GM21526 (cell line): ENCODE measurements around the gene EFCAB12.

Source experiments
- ATAC-seq: cut with Tn5 transposase; IDR thresholded peaks from one replicate; pipeline ENCODE4 v1.9.1; 2021; ENCODE audit warnings: moderate library complexity; ENCODE audit not compliant: unreplicated experiment, low FRiP score

EFCAB12 gene

GRCh38 chr3:129446926-129447325, 18.5 kb upstream of the EFCAB12 start:
- ATAC-seq, result no peak

DNA sequence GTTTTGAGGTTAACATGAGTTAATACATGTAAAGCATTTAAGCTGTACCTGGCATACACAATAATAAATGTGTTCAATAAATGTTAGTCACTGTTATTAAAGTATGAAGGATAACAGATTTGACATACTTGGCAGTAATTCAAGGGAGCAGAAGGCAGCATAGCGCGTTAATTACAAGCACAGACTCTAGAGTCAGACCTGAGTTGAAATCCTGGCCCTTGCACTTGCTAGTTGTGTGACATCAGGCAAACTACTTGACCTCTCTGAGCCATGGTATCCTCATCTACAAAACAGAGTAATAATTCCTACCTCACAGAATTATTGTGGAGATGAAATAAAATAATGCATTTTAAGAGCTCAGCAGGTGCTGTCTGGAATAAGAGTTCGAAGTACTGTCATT, 17.0 kb upstream of the EFCAB12 start:
- ATAC-seq, result no peak

DNA sequence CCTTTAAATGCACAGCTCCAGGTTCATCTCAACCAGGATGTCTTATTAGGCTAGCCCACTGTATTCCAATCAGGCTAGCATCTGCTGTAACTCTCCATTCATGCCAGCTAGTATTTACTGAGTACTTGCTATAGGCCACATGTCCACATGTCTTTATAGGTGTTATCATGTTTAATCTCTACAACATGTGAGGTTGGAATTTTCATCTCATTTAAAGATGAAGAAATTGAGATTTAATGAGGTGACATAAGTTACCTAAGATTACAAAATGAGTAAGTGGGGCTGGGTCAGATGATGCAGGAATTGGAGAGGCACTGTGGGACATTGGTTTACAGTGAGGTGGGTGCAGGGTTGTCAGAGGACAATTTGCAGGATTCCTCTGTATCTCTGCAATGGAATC, 14.5 kb upstream of the EFCAB12 start:
- ATAC-seq, result no peak

- ATAC-seq, result no peak
Observed at GRCh38 chr3:129442486-129442885, 14.1 kb upstream of the EFCAB12 start.

- ATAC-seq, result no peak
Observed at GRCh38 chr3:129441782-129442181, 13.3 kb upstream of the EFCAB12 start.

GRCh38 chr3:129441215-129441614, 12.8 kb upstream of the EFCAB12 start:
- no peak for ATAC-seq

GRCh38 chr3:129440618-129441190, 12.3 kb upstream of the EFCAB12 start:
- ATAC-seq, result no peak

- ATAC-seq, result peak; percentile 77
Observed at GRCh38 chr3:129439817-129440617, 11.6 kb upstream of the EFCAB12 start, which contains the start of the genes IFT122 and MBD4. Gene IFT122, plus strand, starts transcription at chr3:129440224. Its CDS starts 107 bp downstream, at chr3:129440331. Gene MBD4, minus strand, starts transcription at chr3:129439948. Its CDS starts 115 bp downstream, at chr3:129439833.

GRCh38 chr3:129439226-129439816, 10.9 kb upstream of the EFCAB12 start:
- ATAC-seq, result peak; percentile 17

DNA sequence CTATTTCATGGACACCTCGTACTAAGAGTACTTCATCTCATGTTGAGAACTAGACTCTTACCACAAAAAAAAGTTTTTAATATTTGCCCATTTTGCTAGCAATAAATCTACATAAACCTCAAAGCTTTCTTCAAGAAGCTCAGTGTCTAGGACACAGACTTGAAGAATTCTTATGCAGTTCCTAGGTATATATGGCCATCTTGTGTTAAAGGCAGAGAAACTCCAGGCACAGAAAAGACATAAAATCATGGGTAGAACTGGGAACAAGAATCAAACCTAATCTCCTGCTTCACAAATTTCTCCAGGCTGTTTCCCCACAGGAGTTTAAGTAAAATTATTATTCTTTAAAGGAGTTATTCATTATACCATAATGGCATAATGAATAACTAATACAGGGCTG, 6.9 kb upstream of the EFCAB12 start:
- ATAC-seq, result no peak

GRCh38 chr3:129434140-129434539, 5.7 kb upstream of the EFCAB12 start:
- no peak for ATAC-seq

DNA sequence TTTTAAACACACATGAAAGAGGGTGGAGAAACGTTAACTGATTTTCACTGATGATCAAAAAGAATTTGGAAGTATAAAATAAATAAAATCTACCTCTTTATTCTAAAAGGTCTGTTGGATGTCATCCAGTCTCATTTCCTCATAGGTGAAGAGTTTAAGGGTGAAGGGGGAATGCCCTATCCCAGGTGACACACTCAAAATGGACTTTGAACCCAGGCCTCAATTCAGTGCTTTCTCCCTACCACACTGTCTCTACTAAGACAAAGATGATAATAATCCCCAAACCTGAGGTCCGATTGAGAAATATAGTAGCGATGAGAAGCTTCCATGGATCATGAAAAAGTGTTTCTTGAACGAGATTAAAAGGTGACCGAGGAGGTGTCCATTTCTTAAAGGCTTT, 5.1 kb upstream of the EFCAB12 start:
- ATAC-seq, result no peak

DNA sequence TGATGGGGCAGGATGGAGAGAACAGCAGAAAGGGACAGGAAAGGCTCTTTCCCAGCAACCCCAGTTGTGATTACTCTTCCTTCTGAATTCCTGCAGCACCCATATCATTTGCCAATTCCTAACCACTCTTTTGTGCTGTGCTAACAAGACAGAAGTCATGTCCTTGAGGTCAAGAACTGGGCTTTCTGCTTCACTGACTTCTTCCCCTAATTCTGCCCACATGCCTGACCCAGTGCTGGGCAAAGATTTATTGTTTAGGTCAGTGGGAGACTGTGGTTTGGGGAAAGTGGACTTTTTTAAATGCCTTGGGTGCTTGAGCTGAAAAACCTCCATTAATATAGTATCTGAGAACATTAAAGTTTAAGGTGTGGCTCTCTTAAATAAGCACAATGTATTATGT, 4.2 kb upstream of the EFCAB12 start:
- ATAC-seq, result no peak

DNA sequence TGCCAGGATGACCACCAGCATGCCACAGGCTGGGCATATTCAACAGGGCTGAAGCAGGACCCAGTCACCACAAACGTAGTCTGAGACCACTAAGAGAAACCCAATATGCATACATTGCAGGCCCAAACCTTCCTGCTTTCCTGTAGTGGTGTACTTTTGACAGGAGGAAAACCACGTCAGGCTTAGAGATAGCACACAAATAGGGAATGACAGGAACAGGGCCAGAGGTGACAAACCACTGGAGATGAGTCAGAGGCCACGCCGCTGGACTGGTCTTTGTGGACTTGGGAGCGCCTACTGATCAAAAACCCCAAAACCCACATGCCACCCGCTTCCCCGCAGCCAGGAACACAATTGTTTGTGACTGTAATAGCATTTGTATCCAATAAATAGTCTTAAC, 3.6 kb upstream of the EFCAB12 start:
- ATAC-seq, result no peak

DNA sequence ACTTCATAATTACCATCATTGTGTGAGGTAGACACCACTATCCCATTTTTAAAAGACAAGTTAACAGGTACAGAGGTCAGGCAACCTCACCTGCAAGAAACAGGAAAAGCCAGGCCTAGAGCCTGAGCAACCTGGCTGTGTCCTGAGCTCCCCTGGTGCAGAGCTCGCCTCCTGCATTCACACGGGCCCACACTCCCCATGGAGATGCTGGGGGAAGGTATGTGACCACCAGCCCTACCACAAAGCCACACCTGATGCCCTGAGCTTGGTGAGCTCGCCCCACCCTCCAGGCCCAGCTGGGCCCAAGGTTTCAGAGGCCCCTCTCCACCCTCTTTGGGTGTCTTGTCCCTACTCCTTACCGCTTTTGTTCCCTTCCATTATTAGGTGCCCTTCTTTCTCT, 1.2 kb upstream of the EFCAB12 start:
- ATAC-seq, result no peak

DNA sequence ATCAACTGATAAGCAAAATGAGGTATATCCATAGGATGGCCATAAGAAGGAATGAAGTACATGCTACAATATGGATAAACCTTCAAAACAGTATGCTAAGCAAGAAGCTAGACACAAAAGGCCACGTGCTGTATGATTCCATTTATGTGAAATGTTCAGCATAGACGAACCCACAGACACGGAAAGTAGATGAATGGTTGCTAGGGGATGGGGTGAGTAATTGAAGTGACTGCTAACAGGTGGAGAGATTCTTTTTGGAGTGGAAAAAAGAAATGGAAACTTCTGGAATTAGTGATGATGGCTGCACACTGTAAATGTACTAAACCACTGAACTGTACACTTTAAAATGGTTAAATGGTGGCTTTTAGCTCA, 630 bp upstream of the EFCAB12 start:
- ATAC-seq, result no peak

GRCh38 chr3:129428007-129428375, 445 bp downstream of the EFCAB12 start:
- ATAC-seq, result no peak

DNA sequence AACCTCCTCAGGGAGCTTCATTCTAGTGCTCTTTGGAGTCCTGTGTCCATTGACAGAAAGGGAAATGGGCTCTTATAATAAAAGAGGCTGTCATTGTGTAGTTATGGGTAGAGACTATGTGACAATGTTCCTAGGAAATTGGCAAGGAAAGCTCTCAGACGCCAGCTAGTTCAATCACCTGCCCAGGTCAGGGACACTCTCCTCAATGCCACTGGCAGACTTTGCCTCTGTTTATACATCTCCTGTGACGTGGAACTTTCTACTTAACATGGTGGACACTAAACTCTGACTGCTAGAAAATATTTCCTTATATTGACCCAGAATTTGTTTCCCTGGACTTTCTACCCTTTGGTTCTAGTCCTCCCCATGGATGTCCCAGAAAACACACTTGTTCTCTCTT, 2.8 kb downstream of the EFCAB12 start:
- ATAC-seq, result no peak

- ATAC-seq, result no peak
Observed at GRCh38 chr3:129425213-129425612, 3.2 kb downstream of the EFCAB12 start.

- ATAC-seq, result peak; percentile 58
Observed at GRCh38 chr3:129424185-129424841, 4.1 kb downstream of the EFCAB12 start.

GRCh38 chr3:129422897-129423296, 5.5 kb downstream of the EFCAB12 start:
- no peak for ATAC-seq
